Adipose tissue (tissue), 3 donors: ENCODE results near the gene INPP4B. TPM values are rescaled to one million over a fixed set of nuclear protein-coding genes. Genes with fewer than 3 reads are reported as not detected.

Experiments used
- H3K27ac ChIP-seq: one replicate; pipeline ENCODE4 v1.5.1; 2013; ENCODE audit warnings: low read depth, low read length
- WGBS, 3 donors: extraction: QIAGEN DNeasy Blood & Tissue Kit; methylation state at CpG; one replicate each; pipeline ENCODE4 v1.1.7; 2013; 5-methylcytosine and 5-hydroxymethylcytosine counted together
- polyA plus RNA-seq, 3 donors: library from polyadenylated mRNA; stranded (reverse); fragments of 200-250 nt; gene quantifications; one replicate each; pipeline ENCODE4 v1.2.3, GENCODE V29; 2013
- donor health status: healthy with polysubstance abuse.
- donor health status: Bipolar disorder and iron deficiency.
- donor health status: healthy.

The INPP4B gene
- polyA plus RNA-seq = 1 to 10 TPM; 1.5 to 2.9 (median 2.4) TPM

- WGBS, 3 donors = 0% methylated on average over 38 to 55 of the region's 55 CpGs
- no peak within 1 kb of the TSS for H3K27ac ChIP-seq
These were observed at the start of gene INPP4B for GRCh38 chr4:142846108-142846728. TSS of gene INPP4B (minus strand) at chr4:142846301.

DNA sequence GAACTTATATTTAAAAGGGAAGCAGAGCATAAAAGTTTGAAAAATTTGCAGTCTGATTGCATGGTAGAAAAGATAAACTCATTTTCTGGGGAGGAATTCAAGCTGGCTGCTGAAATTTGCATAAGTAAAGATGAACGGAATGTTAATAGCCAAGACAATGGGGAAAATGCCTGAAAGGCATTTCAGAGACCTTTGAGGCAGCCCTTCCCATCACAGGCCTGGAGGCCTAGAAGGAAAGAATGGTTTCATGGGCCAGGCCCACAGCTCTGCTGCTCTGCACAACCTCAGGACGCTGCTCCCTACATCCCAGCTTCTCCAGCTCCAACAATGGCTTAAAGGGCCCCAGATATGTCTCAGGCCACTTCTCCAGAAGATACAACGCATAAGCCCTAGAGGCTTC is 46.9 kb upstream of the INPP4B start:
- 69 to 81% (median 73%) methylated on average over 3 of the region's 3 CpGs for WGBS, 3 donors
- H3K27ac ChIP-seq = no peak overlapping the region

- H3K27ac ChIP-seq = no peak overlapping the region
- WGBS, 3 donors = 90 to 91% (median 90%) methylated on average over 5 of the region's 5 CpGs
These were observed 40.5 kb upstream of the INPP4B start for GRCh38 chr4:142886566-142886965.

DNA sequence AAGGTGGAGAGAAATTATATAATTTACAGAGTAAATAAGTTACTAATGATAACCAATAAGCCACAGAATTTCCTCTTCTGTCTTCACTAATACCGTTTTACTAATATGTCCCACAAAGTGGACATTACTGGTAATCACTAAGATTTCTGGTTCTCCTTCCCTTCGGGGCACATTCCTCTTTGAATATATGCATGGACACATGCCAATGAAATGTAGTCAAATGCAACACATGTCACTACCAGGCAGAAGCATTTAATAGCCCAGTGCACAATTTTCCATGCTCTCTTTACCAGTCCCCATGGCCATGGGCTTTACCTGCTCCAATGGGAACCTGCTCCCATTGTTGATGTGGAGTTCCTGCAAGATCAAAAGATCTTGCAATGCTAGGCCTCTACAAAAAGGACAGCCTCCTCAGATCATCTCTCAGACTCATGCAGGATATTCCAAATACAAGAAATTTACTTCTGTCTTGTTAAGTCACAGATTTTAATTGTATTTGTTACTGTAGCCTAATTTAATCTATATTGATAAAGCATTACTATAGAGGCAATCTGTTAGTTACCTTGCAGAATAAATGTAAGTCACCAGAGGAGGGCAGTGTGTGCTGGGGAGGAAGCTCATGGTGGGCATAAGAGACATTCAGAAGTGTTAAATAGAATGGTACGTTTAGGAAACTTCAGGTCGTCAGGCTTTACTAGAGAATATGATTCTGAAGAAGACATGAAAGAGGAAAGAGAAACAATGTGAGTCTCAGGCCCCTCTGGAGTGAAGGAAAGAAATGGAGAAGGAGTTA is 37.1 kb upstream of the INPP4B start:
- H3K27ac ChIP-seq = no peak overlapping the region
- 46 to 59% (median 54%) methylated on average over 4 of the region's 4 CpGs for WGBS, 3 donors

GRCh38 chr4:142882159-142882558 is 36.1 kb upstream of the INPP4B start:
- 87 to 90% (median 88%) methylated on average over 5 of the region's 5 CpGs for WGBS, 3 donors
- H3K27ac ChIP-seq = no peak overlapping the region

DNA sequence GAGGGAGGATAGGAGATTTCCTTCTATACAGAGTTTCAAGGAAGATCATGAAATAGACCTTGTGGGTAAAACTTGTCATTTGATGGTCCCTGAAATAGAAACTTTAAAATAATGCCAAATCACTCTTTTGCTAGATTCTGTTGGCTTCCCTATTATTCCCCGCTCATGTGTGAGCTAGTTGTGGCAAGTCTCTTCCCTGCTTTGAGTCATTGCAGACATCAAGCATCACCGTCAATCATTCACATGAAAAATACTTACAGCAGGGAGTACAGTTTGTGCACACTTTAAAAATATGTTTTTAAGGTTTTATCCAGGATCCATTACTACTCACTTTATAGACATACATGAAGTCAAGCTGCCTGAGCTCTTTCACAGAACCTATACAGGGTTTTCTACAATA is 35.2 kb upstream of the INPP4B start:
- 89 to 94% (median 94%) methylated on average over 2 of the region's 2 CpGs for WGBS, 3 donors
- H3K27ac ChIP-seq = no peak overlapping the region

- WGBS, 3 donors = 64 to 88% (median 85%) methylated on average over 2 of the region's 2 CpGs
- no peak overlapping the region for H3K27ac ChIP-seq
These were observed 29.0 kb upstream of the INPP4B start for GRCh38 chr4:142875117-142875516.

DNA sequence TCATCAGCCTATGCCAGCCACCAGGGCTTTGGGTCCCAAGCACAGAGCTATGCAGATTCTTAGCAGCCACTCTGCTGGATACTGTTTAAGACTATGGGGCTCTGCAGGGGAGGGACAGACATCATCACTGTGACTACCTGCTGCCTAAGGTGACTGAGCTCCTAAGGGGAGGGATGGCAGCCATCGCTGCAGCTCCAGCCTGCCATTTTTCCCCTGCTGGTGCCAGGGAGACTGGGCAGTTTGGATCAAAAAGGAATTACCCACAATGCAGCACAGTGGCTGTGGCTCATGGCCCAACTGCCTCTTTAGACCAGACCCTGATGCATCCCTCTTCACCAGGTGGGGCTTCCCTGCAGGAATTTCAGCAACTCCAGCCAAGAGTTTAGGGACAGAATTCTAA is 28.6 kb upstream of the INPP4B start:
- H3K27ac ChIP-seq = no peak overlapping the region
- 96 to 100% (median 100%) methylated on average over 1 of the region's 1 CpG for WGBS, 3 donors

- no peak overlapping the region for H3K27ac ChIP-seq
- WGBS, 3 donors = 67 to 91% (median 90%) methylated on average over 5 of the region's 5 CpGs
These were observed 20.6 kb upstream of the INPP4B start for GRCh38 chr4:142866685-142867084.

DNA sequence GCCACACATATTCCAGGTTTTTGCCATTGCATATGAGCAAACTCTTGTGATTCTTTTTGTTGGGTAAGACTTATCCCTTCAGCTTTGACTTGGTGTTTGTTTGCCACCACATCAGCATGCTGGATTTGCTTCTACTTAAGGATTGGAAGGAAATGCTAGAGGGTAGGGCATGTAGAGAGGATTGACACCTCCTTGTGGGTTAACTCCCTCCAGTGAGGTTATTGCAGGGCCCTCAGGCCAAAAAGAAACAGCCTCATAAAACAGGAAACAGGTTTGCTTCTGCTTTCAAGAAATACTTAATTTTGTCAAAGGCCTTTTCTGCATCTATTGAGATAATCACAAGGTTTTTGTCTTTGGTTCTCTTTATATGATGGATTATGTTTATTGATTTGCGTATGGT is 15.2 kb upstream of the INPP4B start:
- WGBS, 3 donors = 92 to 100% (median 94%) methylated on average over 1 of the region's 1 CpG
- no peak overlapping the region for H3K27ac ChIP-seq

- no peak overlapping the region for H3K27ac ChIP-seq
These were observed 12.9 kb upstream of the INPP4B start for GRCh38 chr4:142858965-142859364.

GRCh38 chr4:142858446-142858845 is 12.3 kb upstream of the INPP4B start:
- WGBS, 3 donors = 39 to 44% (median 41%) methylated on average over 3 of the region's 3 CpGs
- no peak overlapping the region for H3K27ac ChIP-seq

- 91 to 95% (median 91%) methylated on average over 2 of the region's 2 CpGs for WGBS, 3 donors
- H3K27ac ChIP-seq = no peak overlapping the region
These were observed 10.5 kb upstream of the INPP4B start for GRCh38 chr4:142856576-142856975.

GRCh38 chr4:142850478-142850877 is 4.4 kb upstream of the INPP4B start:
- WGBS, 3 donors = 78 to 88% (median 84%) methylated on average over 4 of the region's 4 CpGs
- H3K27ac ChIP-seq = no peak overlapping the region

- no peak overlapping the region for H3K27ac ChIP-seq
- WGBS, 3 donors = 3 to 6% (median 3%) methylated on average over 43 to 50 of the region's 50 CpGs
These were observed 862 bp upstream of the INPP4B start for GRCh38 chr4:142846729-142847596.

DNA sequence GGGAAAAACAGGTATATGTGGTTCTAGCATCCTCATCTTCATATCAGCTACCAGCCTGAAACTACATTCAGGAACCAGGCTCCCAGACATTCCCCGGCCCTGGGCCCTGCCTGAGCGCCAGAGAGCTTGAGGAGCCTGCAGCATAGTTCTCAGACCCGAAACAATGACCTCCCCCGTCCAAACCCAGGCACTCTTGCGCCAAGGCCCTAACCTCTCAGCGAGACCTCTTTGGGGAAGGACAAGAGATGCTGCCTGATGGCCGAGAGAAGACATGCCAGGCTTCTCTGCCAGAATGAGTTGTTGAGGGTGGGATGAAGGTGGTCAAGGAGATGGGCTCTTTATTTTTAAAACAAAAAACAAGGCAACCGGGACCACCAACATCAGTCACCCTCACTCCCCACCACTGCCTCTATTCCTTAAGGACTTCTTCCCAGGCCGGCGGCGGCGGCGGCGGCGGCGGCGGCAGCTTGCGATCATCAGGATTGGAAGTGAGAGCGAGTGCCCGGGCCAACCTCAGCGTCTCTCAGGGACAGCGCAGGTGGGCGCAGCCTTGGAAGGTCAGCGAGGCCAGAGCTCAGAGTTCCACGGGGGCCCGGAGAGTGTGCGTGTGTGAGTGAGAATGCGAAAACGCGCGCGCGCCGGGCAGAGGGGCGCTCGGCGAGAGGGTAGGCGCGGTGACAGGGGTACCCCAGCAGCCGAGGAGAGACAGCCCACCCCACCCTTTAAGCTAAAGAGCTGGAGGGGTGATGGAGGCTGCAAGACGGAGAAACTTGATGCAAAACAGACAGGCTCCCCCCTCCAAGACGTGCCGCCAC is 601 bp downstream of the INPP4B start:
- 7 to 8% (median 8%) methylated on average over 35 to 43 of the region's 43 CpGs for WGBS, 3 donors
- H3K27ac ChIP-seq = no peak overlapping the region

DNA sequence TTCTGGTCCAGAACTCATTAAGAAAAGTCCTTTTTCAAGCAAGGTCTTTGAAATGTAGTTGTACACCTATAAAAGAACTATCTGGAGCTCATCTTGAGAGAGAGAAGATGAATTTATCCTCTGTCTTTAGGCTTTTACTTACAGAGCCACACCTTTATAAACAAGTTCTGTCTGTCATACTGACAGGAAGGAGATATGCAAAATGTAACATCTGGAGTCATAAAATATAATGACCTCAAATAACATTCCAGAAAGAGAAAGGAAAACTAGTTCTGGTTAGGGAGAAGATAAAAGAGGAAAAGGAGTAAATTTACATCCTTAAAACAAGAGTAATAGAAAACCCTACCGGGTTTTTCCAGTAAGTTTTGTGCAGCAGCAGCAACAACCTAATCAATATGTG is 1.3 kb downstream of the INPP4B start:
- WGBS, 3 donors = 44 to 52% (median 45%) methylated on average over 1 of the region's 1 CpG
- no peak overlapping the region for H3K27ac ChIP-seq

DNA sequence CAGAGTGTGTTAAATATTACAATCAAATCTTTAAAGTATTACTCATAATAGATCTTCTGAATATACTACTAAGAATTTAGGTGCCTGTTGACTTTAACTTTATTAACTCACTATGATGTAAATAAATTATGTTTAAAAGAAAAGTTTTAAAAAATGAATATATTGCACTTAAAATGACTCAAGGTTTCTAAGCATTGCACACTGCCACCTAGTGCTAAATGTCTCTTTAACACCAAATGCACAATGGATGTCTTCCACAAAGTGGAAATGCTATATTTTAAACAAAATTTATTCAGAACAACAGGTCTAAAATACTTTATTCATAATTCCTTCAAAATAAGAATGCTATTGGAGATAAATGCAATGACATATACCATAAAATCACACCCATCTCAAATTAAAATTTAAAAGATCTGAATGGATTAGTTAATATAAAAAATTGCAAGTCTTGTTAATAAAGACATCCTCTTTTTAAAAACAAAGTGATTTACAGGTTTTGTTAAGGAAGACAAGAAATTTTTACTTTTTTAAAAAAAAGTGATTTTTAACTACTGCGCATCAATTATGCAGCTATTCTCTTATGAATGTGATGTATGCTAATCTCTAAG is 5.5 kb downstream of the INPP4B start:
- no peak overlapping the region for H3K27ac ChIP-seq
- WGBS, 3 donors = 52 to 91% (median 83%) methylated on average over 1 of the region's 1 CpG
